ENCODE measurements around the gene CXCL3. TPM values are rescaled to one million over a fixed set of nuclear protein-coding genes. Genes with fewer than 3 reads are reported as not detected.
A peak's percentile ranks its signal among the peaks of the same experiment; 100 is the strongest.
"Not testable (repeated sequence)": the region's sequence is repeated elsewhere in the genome, so short reads cannot be mapped to it uniquely, and the experiment has no call there.

The CXCL3 gene
- 11.1 and 12.8 TPM in 2 replicates for total RNA-seq (2014; rRNA removed; shearing (Covaris generic))
- polyA plus RNA-seq (2014; cell fraction: nucleus; rRNA removed) = 15.3 and 18.3 TPM in 2 replicates

DNA sequence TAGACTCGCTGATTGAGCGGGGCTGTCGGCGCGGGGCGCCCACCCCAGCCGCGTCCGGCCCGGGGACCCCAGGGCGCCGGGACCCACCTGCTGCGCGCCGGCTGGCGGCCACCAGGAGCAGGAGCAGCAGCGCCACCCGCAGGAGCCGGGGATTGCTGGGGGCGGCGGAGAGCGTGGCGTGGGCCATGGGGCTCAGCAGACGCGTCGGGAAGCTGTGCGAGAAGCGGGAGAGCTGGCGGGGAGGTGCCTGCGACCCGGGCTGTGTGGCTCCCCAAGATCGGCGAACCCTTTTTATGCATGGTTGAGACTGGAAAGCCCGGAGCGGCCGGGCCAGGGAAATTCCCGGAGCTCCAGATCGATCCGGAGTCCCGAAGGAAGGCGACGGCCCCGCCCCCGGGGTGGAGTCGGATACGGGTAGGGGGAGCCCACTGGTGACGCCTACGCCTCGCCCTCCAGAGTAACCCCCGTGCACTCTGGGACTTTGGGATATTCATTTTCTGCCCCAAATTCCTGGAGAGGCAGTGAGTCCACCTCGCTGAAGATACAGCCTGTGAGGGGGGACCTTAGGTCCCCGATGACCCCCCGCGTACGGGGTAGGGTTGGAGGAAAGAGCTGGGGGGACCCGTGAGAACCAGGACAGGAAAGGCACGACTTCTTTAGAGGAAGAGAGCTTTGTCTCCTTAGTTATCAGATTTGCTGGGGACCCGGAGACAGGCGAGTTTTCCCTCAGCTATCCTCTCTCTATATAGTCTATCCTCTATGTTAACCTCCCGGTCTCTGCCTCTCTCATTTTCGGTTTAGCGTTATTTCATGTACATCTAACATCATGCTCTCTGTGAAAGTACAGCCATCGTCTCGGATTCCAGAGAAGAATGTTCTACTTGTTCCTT, at the start of gene CXCL3:
TSS of gene CXCL3 (minus strand) at position 265 of the 890 bp plus-strand sequence. CDS start at position 187, 78 bp downstream.
- peak; percentile 57 for DNase-seq (ENCODE audit: extremely low read depth, low read depth)

GRCh38 chr4:74087481-74087880, 49.0 kb upstream of the CXCL3 start:
- DNase-seq (ENCODE audit: extremely low read depth, low read depth) = no peak

GRCh38 chr4:74085669-74086068, 47.2 kb upstream of the CXCL3 start:
- no peak for DNase-seq (ENCODE audit: extremely low read depth, low read depth)

GRCh38 chr4:74084984-74085383, 46.5 kb upstream of the CXCL3 start:
- DNase-seq (ENCODE audit: extremely low read depth, low read depth) = no peak

DNA sequence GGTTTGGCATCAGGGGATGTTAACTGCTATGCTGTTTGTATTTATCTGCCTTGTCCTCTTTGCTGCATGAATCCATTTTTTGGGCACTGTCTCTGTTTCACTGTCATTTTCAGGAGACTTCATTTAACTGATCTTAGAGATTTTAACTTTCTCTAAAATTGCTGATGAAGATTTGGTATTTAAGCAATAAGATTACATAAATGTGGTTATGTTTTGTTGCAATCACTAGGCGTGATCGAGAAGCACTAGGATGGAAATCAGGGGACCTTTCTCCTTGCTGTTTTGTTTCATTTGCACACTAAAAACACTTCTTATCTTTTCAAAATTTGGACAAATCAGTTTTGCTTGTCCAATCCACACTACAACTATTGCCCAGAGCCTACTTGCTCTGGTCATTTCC, 45.1 kb upstream of the CXCL3 start:
- no peak for DNase-seq (ENCODE audit: extremely low read depth, low read depth)

GRCh38 chr4:74081035-74081434, 42.5 kb upstream of the CXCL3 start:
- no peak for DNase-seq (ENCODE audit: extremely low read depth, low read depth)

- DNase-seq (ENCODE audit: extremely low read depth, low read depth) = not testable (repeated sequence)
These were observed 41.9 kb upstream of the CXCL3 start for GRCh38 chr4:74080351-74080750.

GRCh38 chr4:74079024-74079423, 40.5 kb upstream of the CXCL3 start:
- DNase-seq (ENCODE audit: extremely low read depth, low read depth) = not testable (repeated sequence)

- DNase-seq (ENCODE audit: extremely low read depth, low read depth) = no peak
These were observed 34.9 kb upstream of the CXCL3 start for GRCh38 chr4:74073358-74073757.

GRCh38 chr4:74072739-74073138, 34.2 kb upstream of the CXCL3 start:
- DNase-seq (ENCODE audit: extremely low read depth, low read depth) = no peak

GRCh38 chr4:74067586-74067985, 29.1 kb upstream of the CXCL3 start:
- no peak for DNase-seq (ENCODE audit: extremely low read depth, low read depth)

DNA sequence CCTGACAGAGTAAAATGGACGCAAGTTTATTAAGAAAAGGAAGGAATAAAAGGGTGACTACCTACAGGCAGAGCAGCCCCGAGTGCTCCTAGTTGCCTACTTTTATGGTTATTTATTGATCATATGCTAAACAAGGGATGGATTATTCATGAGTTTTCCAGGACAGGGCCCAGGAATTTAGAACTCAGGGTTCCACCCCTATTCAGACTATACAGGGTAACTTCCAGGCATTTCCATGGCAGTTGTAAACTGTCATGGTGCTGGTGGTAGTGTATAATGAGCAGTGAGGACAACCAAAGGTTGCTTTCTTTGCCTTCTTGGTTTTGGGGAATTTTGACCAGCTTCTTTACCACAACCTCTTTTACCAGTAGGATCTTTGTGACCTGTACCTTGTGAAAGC, 27.7 kb upstream of the CXCL3 start:
- no peak for DNase-seq (ENCODE audit: extremely low read depth, low read depth)

GRCh38 chr4:74065115-74065642, 26.7 kb upstream of the CXCL3 start:
- no peak for DNase-seq (ENCODE audit: extremely low read depth, low read depth)

DNA sequence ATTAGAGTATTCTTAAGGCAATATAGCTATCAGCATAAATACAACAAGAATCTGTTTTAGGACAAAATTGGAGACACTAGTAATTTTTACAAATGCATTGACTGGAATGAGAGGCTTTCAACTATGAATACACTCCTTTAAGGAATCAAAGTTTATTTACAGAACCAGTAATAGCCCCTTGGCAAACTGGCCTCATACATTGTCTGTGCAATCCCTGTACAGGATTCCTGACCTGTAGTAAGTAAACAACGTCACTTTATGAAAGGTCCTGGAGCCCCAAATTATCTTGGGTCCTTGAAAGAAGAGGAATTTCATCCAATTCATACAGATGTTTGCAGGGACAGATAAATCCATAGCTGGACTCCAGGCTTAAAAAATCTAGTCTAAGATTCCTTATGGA, 25.4 kb upstream of the CXCL3 start:
- DNase-seq (ENCODE audit: extremely low read depth, low read depth) = no peak

GRCh38 chr4:74062953-74063352, 24.5 kb upstream of the CXCL3 start:
- DNase-seq (ENCODE audit: extremely low read depth, low read depth) = no peak

DNA sequence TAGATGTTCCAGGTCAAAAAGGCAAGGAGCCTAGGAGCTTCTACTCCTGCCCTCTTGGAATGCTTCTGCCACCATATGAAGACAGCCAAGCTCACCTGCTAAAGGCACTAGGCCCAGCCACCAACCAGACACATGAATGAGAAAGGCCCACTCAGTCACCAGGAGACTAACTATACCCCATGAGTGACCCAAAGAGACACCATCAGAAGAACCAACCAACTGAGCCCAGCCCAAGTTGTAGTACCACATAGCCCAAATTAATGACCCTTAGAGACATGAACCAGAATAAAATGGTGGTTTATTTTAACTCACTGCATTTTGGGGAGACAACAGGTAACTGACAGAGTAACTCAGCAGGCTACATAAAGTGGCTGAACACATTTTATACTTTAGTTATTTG, 22.9 kb upstream of the CXCL3 start:
- DNase-seq (ENCODE audit: extremely low read depth, low read depth) = no peak

GRCh38 chr4:74059161-74059829, 20.8 kb upstream of the CXCL3 start:
- no peak for DNase-seq (ENCODE audit: extremely low read depth, low read depth)

GRCh38 chr4:74058048-74058651, 19.7 kb upstream of the CXCL3 start:
- DNase-seq (ENCODE audit: extremely low read depth, low read depth) = no peak

GRCh38 chr4:74057588-74057987, 19.1 kb upstream of the CXCL3 start:
- no peak for DNase-seq (ENCODE audit: extremely low read depth, low read depth)

GRCh38 chr4:74056858-74057562, 18.5 kb upstream of the CXCL3 start:
- peak; percentile 81 for DNase-seq (ENCODE audit: extremely low read depth, low read depth)
